Lower leg skin (tissue), 3 donors: ENCODE measurements around the gene SLC25A48.

Source experiments
- POLR2A ChIP-seq, 2 donors: fragments of 450-650 bp; IDR thresholded peaks; one replicate each; pipeline ENCODE4 v1.6.1; 2016 to 2017; ENCODE audit warnings: antibody characterized with exemption in 2 of 2, mild to moderate bottlenecking in 1 of 2, moderate library complexity in 1 of 2
- TF ChIP-seq, protein P1 (sequence below), 3 donors: fragments of 450-650 bp; IDR thresholded peaks; one replicate each; pipeline ENCODE4 v1.5.1; 2016; ENCODE audit warnings: antibody characterized with exemption in 3 of 3, mild to moderate bottlenecking in 3 of 3, moderate library complexity in 2 of 3

DNA sequence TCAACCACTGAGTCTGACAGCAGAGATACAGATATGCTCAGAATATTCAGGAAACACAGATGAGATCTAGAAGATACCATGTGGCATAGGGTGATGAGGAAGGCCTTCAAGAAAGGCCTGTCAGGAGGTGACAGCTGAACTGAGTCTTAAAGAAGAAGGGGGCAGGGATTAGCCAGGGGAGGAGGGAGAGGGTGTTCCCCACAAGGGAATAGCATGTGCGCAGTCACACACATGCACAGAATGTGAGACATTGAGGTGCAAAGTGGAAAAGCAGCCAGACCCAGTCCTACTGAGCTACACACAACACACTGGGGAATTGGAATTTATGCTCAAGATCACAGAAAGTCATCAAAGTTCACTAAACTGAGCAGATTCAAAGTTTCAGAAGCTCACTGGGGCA is 3.0 kb upstream of the SLC25A48 start:
- no peak for TF ChIP-seq POLR2A (IDR thresholded peaks at IDR 0.05)
- TF ChIP-seq, protein P1, sequence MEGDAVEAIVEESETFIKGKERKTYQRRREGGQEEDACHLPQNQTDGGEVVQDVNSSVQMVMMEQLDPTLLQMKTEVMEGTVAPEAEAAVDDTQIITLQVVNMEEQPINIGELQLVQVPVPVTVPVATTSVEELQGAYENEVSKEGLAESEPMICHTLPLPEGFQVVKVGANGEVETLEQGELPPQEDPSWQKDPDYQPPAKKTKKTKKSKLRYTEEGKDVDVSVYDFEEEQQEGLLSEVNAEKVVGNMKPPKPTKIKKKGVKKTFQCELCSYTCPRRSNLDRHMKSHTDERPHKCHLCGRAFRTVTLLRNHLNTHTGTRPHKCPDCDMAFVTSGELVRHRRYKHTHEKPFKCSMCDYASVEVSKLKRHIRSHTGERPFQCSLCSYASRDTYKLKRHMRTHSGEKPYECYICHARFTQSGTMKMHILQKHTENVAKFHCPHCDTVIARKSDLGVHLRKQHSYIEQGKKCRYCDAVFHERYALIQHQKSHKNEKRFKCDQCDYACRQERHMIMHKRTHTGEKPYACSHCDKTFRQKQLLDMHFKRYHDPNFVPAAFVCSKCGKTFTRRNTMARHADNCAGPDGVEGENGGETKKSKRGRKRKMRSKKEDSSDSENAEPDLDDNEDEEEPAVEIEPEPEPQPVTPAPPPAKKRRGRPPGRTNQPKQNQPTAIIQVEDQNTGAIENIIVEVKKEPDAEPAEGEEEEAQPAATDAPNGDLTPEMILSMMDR (IDR thresholded peaks at IDR 0.05) = no peak
